AG09319 (cell line): ENCODE data around the gene TTC39C.

ENCODE experiments used
- DNase-seq: peaks from one replicate; pipeline ENCODE4 v3.0.0-alpha.2; 2010; ENCODE audit warnings: low read depth; ENCODE audit errors: extremely low read depth
- CTCF ChIP-seq: IDR thresholded peaks from 2 replicates; pipeline ENCODE4 v1.5.1; 2011; ENCODE audit warnings: low read depth, mild to moderate bottlenecking, inconsistent platforms, low read length, moderate library complexity

TTC39C gene

GRCh38 chr18:24033641-24034412 is 19.3 kb downstream of the TTC39C start:
- no peak for TF ChIP-seq CTCF
- no peak for DNase-seq

- TF ChIP-seq CTCF = no peak
- no peak for DNase-seq
Observed at GRCh38 chr18:24035316-24035715, 20.8 kb downstream of the TTC39C start.

- no peak for TF ChIP-seq CTCF
- DNase-seq = no peak
Observed at GRCh38 chr18:24039671-24040070, 25.1 kb downstream of the TTC39C start.

GRCh38 chr18:24041691-24042090 is 27.1 kb downstream of the TTC39C start:
- no peak for TF ChIP-seq CTCF
- DNase-seq = no peak

GRCh38 chr18:24043403-24043802 is 28.8 kb downstream of the TTC39C start:
- TF ChIP-seq CTCF = no peak
- DNase-seq = no peak

- no peak for DNase-seq
- no peak for TF ChIP-seq CTCF
Observed at GRCh38 chr18:24048261-24048660, 33.7 kb downstream of the TTC39C start.

- no peak for TF ChIP-seq CTCF
- no peak for DNase-seq
Observed at GRCh38 chr18:24049142-24049541, 34.6 kb downstream of the TTC39C start.
